HL-60 (cell line): ENCODE measurements around the gene TAB2.

Experiments
- DNase-seq, 2 experiments: peaks; one replicate each; pipeline ENCODE4 v3.0.0-alpha.2; 2010 to 2020; ENCODE audit warnings: low read depth in 1 of 2, low spot score in 1 of 2
- H3K27ac ChIP-seq: fragments of 250-450 bp; sonication (Bioruptor Pico); replicated peaks from 2 replicates; pipeline ENCODE4 v1.5.1; 2020; ENCODE audit warnings: mild to moderate bottlenecking, moderate library complexity
- H3K27me3 ChIP-seq: fragments of 250-450 bp; sonication (Bioruptor Pico); 2 replicates; pipeline ENCODE4 v1.5.1; 2021; ENCODE audit warnings: mild to moderate bottlenecking, moderate library complexity; ENCODE audit not compliant: insufficient read depth, poor library complexity, severe bottlenecking
- H3K4me3 ChIP-seq: replicated peaks from 2 replicates; pipeline ENCODE4 v1.5.1; 2011; ENCODE audit warnings: mild to moderate bottlenecking, control low read depth, low read length; ENCODE audit not compliant: insufficient read depth
- CTCF ChIP-seq: IDR thresholded peaks from one replicate; pipeline ENCODE4 v1.5.1; 2011; ENCODE audit warnings: low read length, control low read depth, inconsistent platforms; ENCODE audit not compliant: insufficient read depth
- GABPA ChIP-seq: IDR thresholded peaks from 2 replicates; pipeline ENCODE4 v1.6.1; 2012; ENCODE audit warnings: low read depth
- POLR2AphosphoS5 ChIP-seq: IDR thresholded peaks from 2 replicates; pipeline ENCODE4 v1.6.1; 2012; ENCODE audit warnings: low read depth
- SPI1 ChIP-seq: IDR thresholded peaks from 2 replicates; pipeline ENCODE4 v1.6.1; 2012; ENCODE audit warnings: low read depth, mild to moderate bottlenecking, borderline replicate concordance
- TF ChIP-seq, protein P1 (sequence below): IDR thresholded peaks from 2 replicates; pipeline ENCODE4 v1.6.1; 2012; ENCODE audit warnings: low read depth; ENCODE audit not compliant: insufficient replicate concordance

TAB2 gene

DNA sequence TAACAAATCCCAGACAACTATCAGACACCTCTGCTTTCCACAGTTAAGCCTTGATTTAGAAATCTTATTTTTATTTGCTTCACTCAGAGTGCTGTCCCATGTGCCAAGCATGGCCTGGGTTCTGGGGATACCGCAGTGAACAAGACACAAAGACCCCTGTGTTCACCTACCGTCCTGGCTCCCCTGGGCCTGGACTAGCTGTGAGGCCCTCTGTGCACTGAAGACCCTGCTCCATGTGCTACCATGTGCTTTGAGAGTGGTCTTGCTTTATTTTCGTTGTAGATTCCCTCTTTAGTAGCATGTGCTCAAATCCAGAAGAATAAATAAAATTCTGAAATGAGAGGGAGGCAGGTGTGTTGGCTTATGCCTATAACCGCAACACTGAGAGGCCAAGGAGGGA lies 105.1 kb downstream of the TAB2 start:
- no peak for DNase-seq
- Histone ChIP-seq H3K27me3 (peaks cover 7% of the 10 kb centered on the region), H3K27ac (no peak overlapping the region), H3K4me3 (no peak overlapping the region)
- TF ChIP-seq, protein P1, sequence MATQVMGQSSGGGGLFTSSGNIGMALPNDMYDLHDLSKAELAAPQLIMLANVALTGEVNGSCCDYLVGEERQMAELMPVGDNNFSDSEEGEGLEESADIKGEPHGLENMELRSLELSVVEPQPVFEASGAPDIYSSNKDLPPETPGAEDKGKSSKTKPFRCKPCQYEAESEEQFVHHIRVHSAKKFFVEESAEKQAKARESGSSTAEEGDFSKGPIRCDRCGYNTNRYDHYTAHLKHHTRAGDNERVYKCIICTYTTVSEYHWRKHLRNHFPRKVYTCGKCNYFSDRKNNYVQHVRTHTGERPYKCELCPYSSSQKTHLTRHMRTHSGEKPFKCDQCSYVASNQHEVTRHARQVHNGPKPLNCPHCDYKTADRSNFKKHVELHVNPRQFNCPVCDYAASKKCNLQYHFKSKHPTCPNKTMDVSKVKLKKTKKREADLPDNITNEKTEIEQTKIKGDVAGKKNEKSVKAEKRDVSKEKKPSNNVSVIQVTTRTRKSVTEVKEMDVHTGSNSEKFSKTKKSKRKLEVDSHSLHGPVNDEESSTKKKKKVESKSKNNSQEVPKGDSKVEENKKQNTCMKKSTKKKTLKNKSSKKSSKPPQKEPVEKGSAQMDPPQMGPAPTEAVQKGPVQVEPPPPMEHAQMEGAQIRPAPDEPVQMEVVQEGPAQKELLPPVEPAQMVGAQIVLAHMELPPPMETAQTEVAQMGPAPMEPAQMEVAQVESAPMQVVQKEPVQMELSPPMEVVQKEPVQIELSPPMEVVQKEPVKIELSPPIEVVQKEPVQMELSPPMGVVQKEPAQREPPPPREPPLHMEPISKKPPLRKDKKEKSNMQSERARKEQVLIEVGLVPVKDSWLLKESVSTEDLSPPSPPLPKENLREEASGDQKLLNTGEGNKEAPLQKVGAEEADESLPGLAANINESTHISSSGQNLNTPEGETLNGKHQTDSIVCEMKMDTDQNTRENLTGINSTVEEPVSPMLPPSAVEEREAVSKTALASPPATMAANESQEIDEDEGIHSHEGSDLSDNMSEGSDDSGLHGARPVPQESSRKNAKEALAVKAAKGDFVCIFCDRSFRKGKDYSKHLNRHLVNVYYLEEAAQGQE, result no peak
- TF ChIP-seq POLR2AphosphoS5 (no peak), SPI1 (no peak), CTCF (no peak), GABPA (no peak)

GRCh38 chr6:149423964-149424440 lies 106.5 kb downstream of the TAB2 start:
- TF ChIP-seq CTCF (no peak), POLR2AphosphoS5 (no peak), GABPA (no peak), SPI1 (no peak)
- TF ChIP-seq, protein P1, result no peak
- no peak for DNase-seq
- Histone ChIP-seq H3K27me3 (peaks cover 7% of the 10 kb centered on the region), H3K4me3 (no peak overlapping the region), H3K27ac (no peak overlapping the region)

DNA sequence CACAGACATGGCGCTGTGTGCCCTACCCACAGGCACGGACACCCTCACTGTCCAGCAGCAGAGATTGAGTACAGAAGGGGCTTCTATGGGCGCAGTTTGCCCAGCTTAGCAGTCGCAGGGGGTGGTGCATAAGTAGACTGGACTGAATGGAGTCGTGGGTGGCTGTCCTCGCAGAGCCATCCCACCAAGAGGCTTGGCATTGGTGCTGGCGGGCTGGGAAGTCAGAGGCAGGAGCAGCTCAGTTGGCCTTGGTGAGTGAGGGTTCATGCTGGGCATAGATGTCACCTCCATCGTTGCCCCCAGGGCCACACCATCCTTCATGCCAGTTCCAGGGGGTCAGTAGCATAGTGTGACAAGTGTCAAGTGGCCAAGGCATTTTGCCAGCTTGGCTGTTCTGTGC lies 107.7 kb downstream of the TAB2 start:
- Histone ChIP-seq H3K27ac (no peak overlapping the region), H3K27me3 (peaks cover 7% of the 10 kb centered on the region), H3K4me3 (no peak overlapping the region)
- no peak for TF ChIP-seq SPI1
- TF ChIP-seq CTCF, result no peak
- TF ChIP-seq, protein P1, result no peak
- no peak for TF ChIP-seq GABPA
- TF ChIP-seq POLR2AphosphoS5, result no peak
- DNase-seq, result no peak
